Ishikawa (cell line): ENCODE measurements around the gene SCML2.

ENCODE experiments used
- EGR1 ChIP-seq: IDR thresholded peaks from 2 replicates; pipeline ENCODE4 v1.6.1; 2012
- NFIC ChIP-seq: IDR thresholded peaks from 2 replicates; pipeline ENCODE4 v1.6.1; 2012
- RAD21 ChIP-seq: IDR thresholded peaks from 2 replicates; pipeline ENCODE4 v1.6.1; 2012; ENCODE audit warnings: low read depth
- TAF1 ChIP-seq: IDR thresholded peaks from 2 replicates; pipeline ENCODE4 v1.6.1; 2012; ENCODE audit warnings: low read depth, mild to moderate bottlenecking
- TF ChIP-seq, protein P1 (sequence below): IDR thresholded peaks from 2 replicates; pipeline ENCODE4 v1.6.1; 2012

DNA sequence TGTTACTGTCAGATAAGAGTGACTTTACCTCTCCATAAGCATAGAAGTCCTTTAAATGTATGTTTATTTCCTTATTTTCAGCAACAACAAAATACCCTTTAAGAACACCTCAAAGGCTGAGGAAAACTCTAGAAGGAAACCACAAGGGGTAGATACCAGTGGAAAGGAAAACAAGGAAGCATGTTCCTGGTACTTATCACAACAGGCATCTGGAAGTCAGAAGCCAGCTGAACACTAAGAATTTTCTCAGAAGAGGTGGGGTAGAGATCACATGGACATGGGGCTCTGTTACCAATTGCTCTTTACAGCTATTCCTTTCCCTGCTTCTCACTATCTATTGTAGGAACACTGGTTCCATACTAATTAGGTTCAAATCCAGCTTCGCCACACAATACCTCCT, 82.3 kb downstream of the SCML2 start:
- TF ChIP-seq, protein P1, sequence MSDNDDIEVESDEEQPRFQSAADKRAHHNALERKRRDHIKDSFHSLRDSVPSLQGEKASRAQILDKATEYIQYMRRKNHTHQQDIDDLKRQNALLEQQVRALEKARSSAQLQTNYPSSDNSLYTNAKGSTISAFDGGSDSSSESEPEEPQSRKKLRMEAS: no peak
- TF ChIP-seq NFIC (no peak), RAD21 (no peak), TAF1 (no peak), EGR1 (no peak)
